Dermis blood vessel endothelial cell (primary cell): Measurements from ENCODE around the gene MYO7A. TPM values are rescaled to one million over a fixed set of nuclear protein-coding genes. Genes with fewer than 3 reads are reported as not detected.

Source experiments
- DNase-seq: peaks from one replicate; pipeline ENCODE4 v3.0.0; 2010
- total RNA-seq: library from RNA; depleted of rRNA; stranded (reverse); fragments of >200 nt; gene quantifications from 2 replicates; pipeline ENCODE4 v1.2.3, GENCODE V29; 2014

MYO7A gene
- total RNA-seq, 1 donor from 2014 or later, result 8.7 TPM

- DNase-seq, result no peak
Observed at GRCh38 chr11:77167791-77168190, 39.7 kb downstream of the MYO7A start.

- no peak for DNase-seq
Observed at GRCh38 chr11:77170107-77170506, 42.1 kb downstream of the MYO7A start.

GRCh38 chr11:77171254-77171653 lies 43.2 kb downstream of the MYO7A start:
- DNase-seq, result no peak

GRCh38 chr11:77171885-77172665 lies 44.0 kb downstream of the MYO7A start:
- DNase-seq, result no peak

- peak; percentile 27 for DNase-seq
Observed at GRCh38 chr11:77172666-77172982, 44.6 kb downstream of the MYO7A start.

- DNase-seq, result peak; percentile 13
Observed at GRCh38 chr11:77173494-77173893, 45.4 kb downstream of the MYO7A start.

GRCh38 chr11:77174559-77174958 lies 46.5 kb downstream of the MYO7A start:
- no peak for DNase-seq

- no peak for DNase-seq
Observed at GRCh38 chr11:77175021-77175842, 47.2 kb downstream of the MYO7A start.

GRCh38 chr11:77175869-77176539 lies 48.0 kb downstream of the MYO7A start:
- peak; percentile 13 for DNase-seq

- DNase-seq, result no peak
Observed at GRCh38 chr11:77176996-77177395, 49.0 kb downstream of the MYO7A start.

GRCh38 chr11:77178150-77178549 lies 50.1 kb downstream of the MYO7A start:
- DNase-seq, result no peak

GRCh38 chr11:77179048-77179447 lies 51.0 kb downstream of the MYO7A start:
- DNase-seq, result no peak

- DNase-seq, result no peak
Observed at GRCh38 chr11:77179681-77180080, 51.6 kb downstream of the MYO7A start.

GRCh38 chr11:77180346-77180745 lies 52.3 kb downstream of the MYO7A start:
- DNase-seq, result no peak

GRCh38 chr11:77181226-77181625 lies 53.2 kb downstream of the MYO7A start:
- no peak for DNase-seq

GRCh38 chr11:77181799-77182541 lies 53.9 kb downstream of the MYO7A start:
- no peak for DNase-seq

- no peak for DNase-seq
Observed at GRCh38 chr11:77182542-77183430, 54.7 kb downstream of the MYO7A start.

- DNase-seq, result no peak
Observed at GRCh38 chr11:77183431-77183984, 55.5 kb downstream of the MYO7A start.

GRCh38 chr11:77184136-77184860 lies 56.3 kb downstream of the MYO7A start:
- DNase-seq, result no peak

GRCh38 chr11:77186302-77186701 lies 58.3 kb downstream of the MYO7A start:
- DNase-seq, result no peak
